Caco-2 (cell line): ENCODE measurements around the gene GPR137B. TPM values are rescaled to one million over a fixed set of nuclear protein-coding genes. Genes with fewer than 3 reads are reported as not detected.

Source experiments
- BruUV-seq: library from RNA; stranded (reverse); fragments of 400-500 nt; replicated peaks from 2 replicates; lab custom pipeline; 2021; lab: Mats Ljungman, UMichigan
- CTCF ChIA-PET: fragments of 300-600 bp; sonication (Branson Sonifier 250); formaldehyde crosslinking; loops from one replicate; lab custom pipeline; 2022; ENCODE audit warnings: antibody characterized with exemption; lab: Charles Lee
- POLR2A ChIA-PET: fragments of 300-600 bp; sonication (Branson Sonifier 250); formaldehyde crosslinking; loops from one replicate; lab custom pipeline; 2022; ENCODE audit warnings: antibody characterized with exemption; lab: Charles Lee
- DNase-seq, 2 experiments: peaks; one replicate each; pipeline versions ENCODE4 v3.0.0 to v3.0.0-alpha.2; 2020 to 2022
- H3K27me3 ChIP-seq: replicated peaks from 2 replicates; pipeline ENCODE4 v1.6.0; 2011; ENCODE audit warnings: low read length; ENCODE audit not compliant: control insufficient read depth, insufficient read depth
- H3K36me3 ChIP-seq: 2 replicates; pipeline ENCODE4 v1.5.1; 2011; ENCODE audit warnings: low read length; ENCODE audit not compliant: control insufficient read depth, insufficient read depth
- H3K4me1 ChIP-seq: fragments of 250-450 bp; sonication (Bioruptor Pico); 2 replicates; pipeline ENCODE4 v1.5.1; 2020; ENCODE audit warnings: mild to moderate bottlenecking
- H3K4me3 ChIP-seq: 2 replicates; pipeline ENCODE4 v1.5.1; 2011; ENCODE audit warnings: low read depth, mild to moderate bottlenecking, control low read depth, low read length
- H3K9me3 ChIP-seq: fragments of 250-450 bp; sonication (Bioruptor Pico); 2 replicates; pipeline ENCODE4 v1.5.1; 2020; ENCODE audit warnings: mild to moderate bottlenecking, moderate library complexity
- H3K27ac Mint-ChIP-seq: one replicate; pipeline ENCODE4 v1.8.0; 2022; ENCODE audit warnings: mixed read lengths; ENCODE audit not compliant: unreplicated experiment
- H3K27me3 Mint-ChIP-seq: one replicate; pipeline ENCODE4 v1.8.0; 2022; ENCODE audit warnings: mixed read lengths; ENCODE audit not compliant: insufficient read depth, unreplicated experiment
- H3K36me3 Mint-ChIP-seq: one replicate; pipeline ENCODE4 v1.8.0; 2022; ENCODE audit warnings: mild to moderate bottlenecking, mixed read lengths; ENCODE audit not compliant: insufficient read depth, unreplicated experiment
- H3K4me1 Mint-ChIP-seq: one replicate; pipeline ENCODE4 v1.8.0; 2022; ENCODE audit warnings: low read depth, mixed read lengths; ENCODE audit not compliant: unreplicated experiment
- H3K4me3 Mint-ChIP-seq: one replicate; pipeline ENCODE4 v1.8.0; 2022; ENCODE audit warnings: mild to moderate bottlenecking, moderate library complexity, mixed read lengths; ENCODE audit not compliant: unreplicated experiment
- H3K9me3 Mint-ChIP-seq: one replicate; pipeline ENCODE4 v1.8.0; 2022; ENCODE audit warnings: mixed read lengths; ENCODE audit not compliant: unreplicated experiment
- CTCF ChIP-seq, 2 experiments: fragments of 200-600 bp in 1 of 2; IDR thresholded peaks; 1 replicate in 1 of 2; 2 replicates in 1 of 2; pipeline versions ENCODE4 v1.5.1 to v1.8.0; 2011 to 2022; ENCODE audit warnings: antibody characterized with exemption in 1 of 2, control low read depth in 1 of 2, inconsistent platforms in 1 of 2, low read depth in 1 of 2, low read length in 1 of 2, mild to moderate bottlenecking in 1 of 2, moderate library complexity in 1 of 2; ENCODE audit not compliant: insufficient read depth in 1 of 2, severe bottlenecking in 1 of 2, unreplicated experiment in 1 of 2
- intact Hi-C: fragments of 100-400 bp; cut with micrococcal nuclease; formaldehyde crosslinking; loops from one replicate; pipeline ENCODE4 v1.10.0; 2022; ENCODE audit not compliant: unreplicated experiment
- total RNA-seq: library from RNA; stranded (reverse); gene quantifications from 2 replicates; pipeline ENCODE4 v1.2.3, GENCODE V29; 2022

The GPR137B gene
- total RNA-seq, 1 experiment from 2014 or later: 5.9 TPM

- Mint-ChIP-seq H3K4me3 (no peak overlapping the region), H3K4me1 (peaks cover 12% of the 10 kb centered on the region), H3K36me3 (no peaks in the 10 kb centered on the region), H3K27ac (no peak overlapping the region), H3K27me3 (peaks cover 13% of the 10 kb centered on the region), H3K9me3 (no peaks in the 10 kb centered on the region)
- DNase-seq: peak in 1 of 2 experiments; percentile 28
- Histone ChIP-seq H3K9me3 (no peaks in the 10 kb centered on the region), H3K4me1 (peaks cover 8% of the 10 kb centered on the region; the same call in 1 of the 2 replicates), H3K27me3 (no peaks in the 10 kb centered on the region; the same call in none of the 2 replicates), H3K4me3 (no peak overlapping the region), H3K36me3 (no peaks in the 10 kb centered on the region)
- POLR2A ChIA-PET: no interaction called here
- CTCF ChIA-PET: no interaction called here
- no peak for TF ChIP-seq CTCF (IDR thresholded peaks at IDR 0.05; ENCODE audit: insufficient read depth in 1 of 2, low read depth in 1 of 2, low read length in 1 of 2, severe bottlenecking in 1 of 2, unreplicated experiment in 1 of 2)
- intact Hi-C loops: no loop called here
- BruUV-seq: TSS peak; percentile 37
Observed at GRCh38 chr1:236144446-236145150, 2.3 kb downstream of the GPR137B start.

GRCh38 chr1:236147068-236147467 lies 4.7 kb downstream of the GPR137B start:
- no TSS peak for BruUV-seq
- Mint-ChIP-seq H3K27me3 (peaks cover 3% of the 10 kb centered on the region), H3K36me3 (no peaks in the 10 kb centered on the region), H3K9me3 (no peaks in the 10 kb centered on the region), H3K4me1 (peaks cover 7% of the 10 kb centered on the region), H3K4me3 (no peak overlapping the region), H3K27ac (no peak overlapping the region)
- Histone ChIP-seq H3K9me3 (no peaks in the 10 kb centered on the region), H3K36me3 (no peaks in the 10 kb centered on the region), H3K4me1 (no peaks in the 10 kb centered on the region), H3K4me3 (no peak overlapping the region), H3K27me3 (no peaks in the 10 kb centered on the region; the same call in 1 of the 2 replicates)
- no peak for DNase-seq
- POLR2A ChIA-PET: no interaction called here
- intact Hi-C loops: no loop called here
- CTCF ChIA-PET: no interaction called here
- no peak for TF ChIP-seq CTCF (IDR thresholded peaks at IDR 0.05; ENCODE audit: insufficient read depth in 1 of 2, low read depth in 1 of 2, low read length in 1 of 2, severe bottlenecking in 1 of 2, unreplicated experiment in 1 of 2)

GRCh38 chr1:236147521-236148469 lies 5.5 kb downstream of the GPR137B start:
- Mint-ChIP-seq H3K4me3 (no peak overlapping the region), H3K4me1 (peaks cover 3% of the 10 kb centered on the region), H3K9me3 (no peaks in the 10 kb centered on the region), H3K36me3 (no peaks in the 10 kb centered on the region), H3K27me3 (peaks cover under 1% of the 10 kb centered on the region), H3K27ac (no peak overlapping the region)
- Histone ChIP-seq H3K27me3 (no peaks in the 10 kb centered on the region; the same call in 1 of the 2 replicates), H3K9me3 (no peaks in the 10 kb centered on the region), H3K4me3 (no peak overlapping the region), H3K4me1 (no peaks in the 10 kb centered on the region), H3K36me3 (no peaks in the 10 kb centered on the region)
- POLR2A ChIA-PET: no interaction called here
- TF ChIP-seq CTCF (IDR thresholded peaks at IDR 0.05; ENCODE audit: insufficient read depth in 1 of 2, low read depth in 1 of 2, low read length in 1 of 2, severe bottlenecking in 1 of 2, unreplicated experiment in 1 of 2): no peak
- intact Hi-C loops: no loop called here
- no peak for DNase-seq
- CTCF ChIA-PET: no interaction called here
- BruUV-seq: no TSS peak
